Activated CD8-positive, alpha-beta memory T cell treated with anti-CD3 and anti-CD28 coated beads, Interleukin-2, amount 50 U/mL, for 24 hours (primary cell): ENCODE results near the gene C10orf95.

Source experiments
- DNase-seq: peaks from one replicate; pipeline ENCODE4 v3.0.0-alpha.2; 2020; ENCODE audit errors: extremely low read depth

Gene C10orf95

GRCh38 chr10:102416283-102416682, 35.1 kb downstream of the C10orf95 start:
- no peak for DNase-seq

- DNase-seq, result no peak
Measured at GRCh38 chr10:102414749-102415148, 36.6 kb downstream of the C10orf95 start.

DNA sequence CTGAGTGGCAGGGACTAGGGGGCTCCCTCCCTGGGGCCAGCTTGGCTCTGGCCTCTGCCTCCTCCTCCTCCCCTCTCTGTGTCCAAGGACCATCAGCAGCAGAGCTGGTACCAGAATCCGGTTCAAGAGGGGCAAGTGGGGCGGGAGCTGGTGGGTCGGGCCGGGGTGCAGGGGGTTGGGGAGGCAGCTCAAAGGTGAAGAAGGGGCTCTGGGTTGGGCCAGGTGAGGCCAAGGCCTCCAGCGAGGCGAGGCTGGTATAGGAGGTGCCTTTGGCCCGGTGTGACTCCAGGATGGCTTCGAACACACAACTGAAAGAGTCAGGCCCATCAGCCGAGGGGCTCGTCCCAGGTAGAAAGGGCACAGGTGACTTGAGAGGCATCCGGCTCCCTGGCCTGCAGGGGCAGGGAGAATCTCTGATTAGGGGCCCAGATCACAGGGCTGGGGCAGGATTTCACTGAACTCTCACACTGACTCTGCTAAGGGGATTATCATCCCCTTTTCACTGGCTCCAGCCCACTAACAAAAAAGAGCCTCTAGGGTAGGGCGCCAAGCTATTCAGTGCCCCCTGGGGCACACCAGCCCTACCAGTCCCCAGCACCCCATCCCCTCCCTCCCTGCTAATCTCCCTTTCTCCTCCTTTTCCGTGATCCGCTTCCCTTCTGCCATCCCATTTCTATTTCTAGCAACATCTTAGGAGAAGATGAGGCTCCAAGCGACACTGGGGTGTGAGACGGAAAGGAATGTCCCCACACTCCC, 37.4 kb downstream of the C10orf95 start:
- no peak for DNase-seq

- no peak for DNase-seq
Measured at GRCh38 chr10:102413053-102413705, 38.2 kb downstream of the C10orf95 start.

DNA sequence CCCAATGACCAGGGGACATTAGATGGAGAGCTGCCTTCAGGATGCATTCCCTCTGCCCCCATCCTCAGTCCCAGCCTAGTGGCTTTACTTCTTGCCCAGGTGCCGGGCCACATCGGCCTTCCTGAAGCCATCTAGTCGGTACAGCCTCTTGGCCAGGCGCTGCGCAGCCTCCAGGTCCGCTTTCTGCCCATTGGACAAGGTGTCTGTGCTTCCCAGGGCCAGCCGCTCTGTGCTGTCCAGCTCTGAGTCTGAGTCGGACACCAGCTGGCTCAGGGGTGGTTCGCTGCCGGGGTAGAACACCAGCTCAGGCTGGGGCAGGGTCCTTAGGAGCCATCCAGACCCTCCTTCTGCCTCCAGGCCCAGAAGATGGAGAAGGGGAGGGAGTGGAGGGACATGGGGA, 39.0 kb downstream of the C10orf95 start:
- DNase-seq, result no peak

- DNase-seq, result no peak
Measured at GRCh38 chr10:102411341-102412255, 39.7 kb downstream of the C10orf95 start.

DNA sequence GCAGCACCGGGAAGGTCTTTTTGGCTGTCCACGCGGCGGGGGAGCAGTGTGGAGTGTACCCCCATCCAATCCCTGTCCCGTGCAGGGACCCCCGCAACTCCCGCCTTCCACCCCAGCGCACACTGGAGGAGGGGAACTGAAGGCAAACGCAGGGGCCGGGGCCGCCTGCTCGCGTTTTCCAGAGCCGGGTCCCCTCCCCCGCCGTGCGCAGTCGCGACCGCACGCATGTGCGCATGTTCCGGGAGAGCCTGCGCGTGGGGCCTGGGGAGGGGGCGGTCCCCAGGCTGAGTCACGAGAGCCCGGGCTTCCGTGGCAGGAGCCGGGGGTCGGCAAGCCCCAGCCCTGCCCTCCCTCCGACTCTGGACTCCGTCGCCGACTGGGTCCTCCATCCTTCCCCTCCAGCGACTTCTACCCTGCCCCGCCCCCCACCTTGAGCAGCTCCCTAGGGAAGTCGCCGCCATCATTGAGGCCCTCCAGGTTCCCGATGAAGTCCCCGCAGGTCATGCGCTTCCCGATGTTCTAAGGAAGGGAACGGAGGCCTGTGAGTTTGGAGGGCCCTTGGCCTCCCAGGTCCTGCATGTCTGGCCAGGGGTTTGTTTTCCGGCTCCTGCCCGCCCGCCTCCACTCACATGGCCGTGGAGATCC, 40.8 kb downstream of the C10orf95 start:
- DNase-seq, result no peak

DNA sequence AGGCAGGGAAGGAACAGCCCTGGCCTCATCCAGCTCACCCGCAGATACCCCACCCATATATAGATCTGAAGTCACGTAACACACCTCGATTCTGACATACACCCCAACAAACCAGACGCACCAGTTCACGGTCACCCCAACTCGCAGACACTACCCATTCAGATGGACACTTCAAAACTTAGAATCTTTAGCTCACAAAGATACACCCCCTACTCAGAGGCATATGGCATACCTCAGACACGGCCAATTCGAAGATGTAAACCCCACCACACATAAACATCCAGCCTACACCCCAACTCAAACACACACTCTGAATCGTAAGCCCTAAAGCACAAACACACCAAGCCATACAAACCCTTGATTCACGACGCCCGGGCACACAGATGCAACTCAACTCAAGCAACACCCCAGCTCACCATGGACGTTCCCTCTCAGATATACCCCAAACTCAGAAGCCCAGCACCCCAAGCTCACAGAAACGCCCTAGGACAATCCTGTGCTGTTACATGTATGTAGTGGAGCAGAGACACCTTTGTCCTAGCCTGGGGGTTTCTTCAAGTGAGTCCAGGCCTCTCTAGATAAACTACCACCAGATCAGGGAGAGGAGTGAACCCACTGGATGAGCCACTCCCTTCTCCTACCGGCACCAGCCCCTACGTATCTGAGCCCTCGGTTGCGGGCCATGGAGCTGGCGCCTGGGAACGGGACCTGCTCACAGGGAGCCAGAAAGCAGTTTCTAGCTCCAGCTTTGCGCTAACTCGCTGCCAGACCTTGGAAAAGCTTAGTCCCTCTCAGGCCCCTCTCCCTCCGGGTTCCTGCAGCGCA, 41.5 kb downstream of the C10orf95 start:
- no peak for DNase-seq

DNA sequence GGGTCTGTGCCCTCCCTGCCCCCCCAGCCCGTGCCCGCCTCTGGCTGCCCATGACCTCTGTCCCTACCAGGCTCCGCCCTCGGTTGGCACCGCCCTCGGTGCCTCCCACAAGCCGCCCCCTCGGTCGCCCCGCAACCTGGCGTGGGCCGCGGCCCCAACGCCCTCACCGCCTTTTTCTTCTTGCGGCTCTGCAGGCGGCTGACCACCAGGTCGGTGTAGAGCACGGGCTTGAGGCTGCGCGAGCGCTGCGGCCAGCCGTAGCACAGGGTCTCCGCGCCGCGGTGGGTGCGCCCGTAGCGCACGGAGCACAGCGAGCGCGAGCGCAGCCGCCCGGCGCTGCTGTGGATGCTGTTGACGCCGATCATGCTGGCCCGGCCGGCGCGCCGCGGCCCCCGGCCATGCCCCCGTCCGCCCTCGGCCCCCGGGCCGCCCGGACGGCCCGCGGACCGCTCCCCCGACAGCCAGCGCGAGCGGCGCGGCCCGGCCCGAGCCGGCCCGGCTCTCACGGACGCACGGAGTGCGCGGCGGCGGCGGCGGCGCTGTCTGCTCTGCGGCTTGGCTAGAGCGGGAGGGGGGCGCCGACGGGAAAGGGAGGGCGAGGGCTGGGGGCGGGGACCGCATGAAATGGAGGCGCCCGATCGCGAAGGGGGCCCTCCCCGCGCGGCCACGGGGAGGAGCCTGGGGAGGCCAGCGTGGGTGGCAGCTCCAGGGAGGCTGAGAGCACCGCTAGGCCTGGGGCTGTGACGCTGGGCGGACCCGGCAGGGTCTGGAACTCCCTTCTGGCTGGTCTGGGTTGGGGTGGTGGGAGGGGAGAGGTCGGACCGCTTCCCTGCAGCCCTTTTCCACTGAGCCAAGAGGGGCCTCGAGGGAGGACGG, 42.4 kb downstream of the C10orf95 start:
- no peak for DNase-seq

- no peak for DNase-seq
Measured at GRCh38 chr10:102408131-102408727, 43.1 kb downstream of the C10orf95 start.

- DNase-seq, result no peak
Measured at GRCh38 chr10:102407425-102408130, 43.8 kb downstream of the C10orf95 start.

DNA sequence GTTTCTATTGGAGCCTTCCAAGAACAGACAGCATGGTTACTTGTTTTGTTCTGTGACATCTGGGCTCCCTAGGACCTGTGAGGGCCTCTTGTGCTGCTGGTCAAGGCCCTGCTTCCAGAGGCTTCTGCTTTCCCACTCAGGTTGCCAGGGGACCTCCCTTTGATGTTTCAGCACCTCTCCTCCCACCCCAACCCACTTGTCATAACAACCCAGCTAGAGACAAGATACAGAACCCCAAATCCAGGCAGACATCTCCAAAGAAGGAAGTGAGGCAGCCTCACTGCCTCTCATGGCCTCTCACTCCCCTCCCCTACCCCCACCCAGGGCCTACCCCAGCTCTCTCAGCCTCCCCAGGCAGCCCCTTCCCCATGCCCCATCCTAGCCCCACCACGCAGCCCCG, 44.5 kb downstream of the C10orf95 start:
- no peak for DNase-seq

GRCh38 chr10:102405632-102406031, 45.7 kb downstream of the C10orf95 start:
- no peak for DNase-seq

DNA sequence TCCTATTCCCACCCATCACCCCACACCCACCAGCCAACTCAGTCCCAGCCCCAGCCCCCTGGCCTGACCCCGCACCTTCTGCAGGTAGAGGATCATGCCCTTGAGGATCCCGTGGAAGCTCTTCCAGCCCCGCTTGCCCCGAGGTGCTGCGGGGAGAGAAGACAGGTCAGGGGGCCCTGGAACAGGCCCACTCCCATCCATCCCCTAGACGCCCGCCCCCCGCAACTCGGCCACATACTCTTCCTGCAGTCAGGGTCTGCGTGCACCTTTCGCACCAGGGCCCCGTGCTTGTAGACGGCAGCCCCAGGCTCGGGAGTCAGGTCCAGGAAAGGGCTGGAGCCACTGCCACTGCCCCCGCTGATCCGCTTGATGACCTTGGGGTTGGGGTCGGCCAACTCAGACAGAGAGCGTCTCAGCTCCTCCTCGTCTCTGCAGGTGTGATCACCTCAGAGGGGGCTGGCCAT, 46.2 kb downstream of the C10orf95 start:
- no peak for DNase-seq

- DNase-seq, result no peak
Measured at GRCh38 chr10:102404361-102405107, 46.8 kb downstream of the C10orf95 start.

DNA sequence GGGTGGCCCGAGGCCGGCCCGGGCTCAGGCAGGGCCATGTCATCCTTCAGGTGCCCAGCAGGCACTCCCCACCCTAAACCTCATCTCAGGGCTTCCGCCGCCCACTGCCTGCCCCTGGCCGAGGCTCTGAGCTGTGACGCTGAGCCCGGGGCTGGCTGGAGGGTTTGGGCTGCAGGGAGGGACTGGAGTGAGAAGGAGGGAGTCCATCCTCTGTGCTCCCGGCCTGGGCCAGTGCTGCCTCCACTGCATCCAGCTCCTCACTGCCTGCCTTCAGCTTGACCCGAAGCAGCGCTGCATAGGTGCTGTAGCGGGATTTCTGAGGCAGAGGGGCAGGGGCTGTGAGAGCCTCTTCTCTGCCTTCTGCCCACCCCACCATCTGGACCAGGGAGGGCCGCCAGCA, 48.2 kb downstream of the C10orf95 start:
- no peak for DNase-seq

DNA sequence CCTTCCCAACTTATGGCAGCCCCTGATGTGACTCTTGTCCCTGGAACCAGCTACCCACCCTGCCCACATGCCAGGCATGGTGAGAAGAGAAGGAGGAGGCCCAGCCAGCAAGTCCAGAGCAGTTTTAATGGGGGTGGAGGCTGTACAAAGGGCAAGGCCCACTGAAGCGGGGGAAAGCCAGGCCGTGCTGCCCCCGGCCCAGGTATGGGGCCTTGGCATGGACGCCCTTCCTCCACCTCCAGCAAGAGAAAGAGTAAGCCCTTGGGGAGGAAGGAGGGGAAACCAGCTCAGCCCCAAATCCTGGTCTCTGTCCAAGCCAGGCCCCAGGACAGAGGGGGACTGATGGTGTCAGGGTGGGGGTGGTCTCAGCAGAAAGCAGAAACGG, 48.8 kb downstream of the C10orf95 start:
- DNase-seq, result no peak
